Left colon (tissue), 2 donors: ENCODE results near the gene ACTN3. TPM values are rescaled to one million over a fixed set of nuclear protein-coding genes. Genes with fewer than 3 reads are reported as not detected.
A peak's percentile ranks its signal among the peaks of the same experiment; 100 is the strongest.
"Not testable (repeated sequence)": the region's sequence is repeated elsewhere in the genome, so short reads cannot be mapped to it uniquely, and the experiment has no call there.

Experiments used
- ATAC-seq: fragments of 200-7000 bp; cut with Tn5 transposase; one replicate; pipeline ENCODE4 v1.9.1; 2020; ENCODE audit warnings: mild to moderate bottlenecking, moderate library complexity
- DNase-seq, 2 donors: peaks; one replicate each; pipeline ENCODE4 v3.0.0-alpha.2; 2020
- intact Hi-C, 2 donors: fragments of 100-400 bp; cut with DNase I in 1 of 2; cut with micrococcal nuclease in 1 of 2; formaldehyde crosslinking; loops; one replicate each; pipeline versions ENCODE4 v1.11.2 to v1.14.0; 2022; cut with DNase I, micrococcal nuclease
- total RNA-seq, 2 donors: library from RNA; stranded (reverse); fragmentation: NEBNext Ultra II Directional; extraction: Animal tissue kit (Norgen Biotek cat#: 25700); gene quantifications; one replicate each; pipeline ENCODE4 v1.2.1, GENCODE V29; 2021
- donor health status: DM: no; HTN: no; CAD: no.
- donor health status: DM: yes; HTN: yes; CAD: no.

ACTN3 gene
- total RNA-seq, 2 donors from 2014 or later, result not detected

DNA sequence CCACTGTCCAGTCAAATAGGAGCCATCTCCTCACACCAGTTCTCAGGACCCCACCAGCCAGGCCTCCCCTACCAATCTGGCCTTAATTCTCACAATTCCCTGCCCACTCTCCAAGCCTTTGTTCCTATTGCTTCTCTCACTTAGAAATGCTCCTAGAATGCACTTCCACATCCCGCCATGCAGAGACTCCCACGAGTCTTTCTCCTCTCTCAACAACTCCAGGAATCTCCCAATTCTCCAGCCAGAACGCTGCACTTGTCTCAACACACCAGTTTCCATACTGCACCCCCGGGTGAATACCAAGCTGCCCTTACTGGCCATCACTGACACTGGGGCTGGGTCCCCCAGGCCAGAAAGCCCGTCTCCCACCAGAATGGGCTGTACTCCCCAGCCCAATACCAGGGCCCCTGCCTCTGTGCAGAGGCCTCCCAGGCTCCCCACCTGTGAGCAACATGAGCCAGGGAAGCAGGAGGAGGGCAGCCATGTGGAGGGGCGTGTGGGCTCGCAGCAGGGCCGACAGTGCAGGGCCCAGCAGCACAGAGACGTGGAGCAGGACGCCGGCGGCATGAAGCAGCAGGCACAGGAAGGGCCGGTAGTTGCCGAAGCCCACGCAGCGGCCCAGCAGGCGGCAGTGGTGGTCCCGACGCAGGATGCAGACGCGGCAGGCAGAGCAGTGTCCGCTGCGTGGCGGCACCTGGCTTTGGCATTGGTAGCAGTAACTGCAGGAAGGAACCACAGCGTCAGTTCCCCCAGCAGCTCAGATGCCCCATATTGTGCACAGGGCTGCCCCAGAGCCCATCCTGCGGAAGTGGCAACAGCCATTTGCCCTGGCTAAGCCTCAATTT, 3.2 kb upstream of the ACTN3 start:
- intact Hi-C loops, result no loop called here
- DNase-seq, result peak in 1 of 2 donors; percentile 62
- ATAC-seq, result no peak

GRCh38 chr11:66544952-66545351, 1.8 kb upstream of the ACTN3 start:
- intact Hi-C loops, ATAC-seq, DNase-seq: not testable (repeated sequence)

DNA sequence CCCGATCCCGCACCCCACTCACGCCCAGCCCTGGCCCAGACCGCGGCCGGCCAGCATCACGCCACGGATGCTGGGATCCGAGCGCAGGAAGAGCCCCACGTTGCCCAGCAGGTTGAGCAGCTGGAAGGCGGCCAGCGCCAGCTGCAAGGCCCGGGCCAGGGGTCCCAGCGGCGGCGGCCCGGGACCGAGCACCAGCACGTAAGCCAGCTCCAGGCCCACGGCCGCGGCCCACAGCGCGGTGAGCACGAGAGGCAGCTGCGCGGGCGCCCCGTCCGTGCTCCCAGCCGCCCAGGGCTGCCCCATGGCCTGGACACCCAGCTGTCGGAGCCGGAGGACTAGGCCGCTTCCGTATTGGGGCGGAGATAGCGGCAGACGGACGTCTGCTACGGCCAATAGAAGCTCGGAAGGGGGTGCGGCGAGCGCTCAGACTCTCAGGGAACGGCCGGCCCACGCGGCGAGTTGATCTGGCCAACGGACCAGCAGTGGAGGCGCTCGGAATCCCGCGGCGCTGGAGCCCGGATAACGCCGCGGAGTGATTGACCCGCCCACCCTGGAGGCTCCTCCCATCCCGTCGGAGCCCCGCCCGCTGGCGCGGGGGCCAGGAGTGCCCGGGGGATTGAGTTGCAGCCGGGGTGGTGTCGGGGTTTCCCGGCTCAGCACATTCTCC, 869 bp upstream of the ACTN3 start, which contains the start of gene ZDHHC24:
ZDHHC24 (minus strand) TSS at position 348 of the 667 bp plus-strand sequence; CDS start at position 303, 45 bp downstream.
- peak; percentile 97 for ATAC-seq
- DNase-seq, result peak; percentile 97
- intact Hi-C loops, result no loop called here

DNA sequence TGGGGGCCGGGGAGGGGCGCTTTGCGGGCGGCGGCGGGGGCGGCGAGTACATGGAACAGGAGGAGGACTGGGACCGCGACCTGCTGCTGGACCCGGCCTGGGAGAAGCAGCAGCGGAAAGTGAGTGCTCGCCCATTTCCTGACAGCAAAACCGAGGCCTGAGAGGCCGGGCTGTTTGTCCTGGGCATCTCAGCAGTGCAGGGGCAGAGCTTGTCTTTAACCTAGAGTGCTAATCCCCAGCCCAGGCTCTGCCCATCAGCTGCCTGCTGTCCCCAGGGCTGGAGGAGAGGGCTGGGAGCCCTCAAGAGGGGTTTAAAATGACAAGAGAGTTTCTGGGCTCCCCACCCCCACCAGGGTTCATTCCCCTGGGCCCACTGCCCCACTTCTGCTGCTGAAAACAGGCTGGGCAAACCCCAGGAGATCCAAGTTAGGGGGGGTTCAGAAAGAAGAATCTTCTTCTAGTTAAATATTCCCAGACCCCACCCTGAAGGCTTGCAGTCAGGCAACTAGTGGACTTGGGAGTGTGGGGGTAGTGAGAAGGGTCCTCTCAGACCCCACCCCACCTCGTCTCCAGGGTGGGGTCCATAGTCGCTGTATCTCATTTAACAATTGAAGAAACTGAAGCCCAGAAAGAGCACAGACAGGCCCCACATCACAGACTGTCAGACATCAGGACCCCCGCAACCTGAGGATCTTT, 411 bp downstream of the ACTN3 start:
- no peak for DNase-seq
- ATAC-seq, result no peak
- intact Hi-C loops, result no loop called here

DNA sequence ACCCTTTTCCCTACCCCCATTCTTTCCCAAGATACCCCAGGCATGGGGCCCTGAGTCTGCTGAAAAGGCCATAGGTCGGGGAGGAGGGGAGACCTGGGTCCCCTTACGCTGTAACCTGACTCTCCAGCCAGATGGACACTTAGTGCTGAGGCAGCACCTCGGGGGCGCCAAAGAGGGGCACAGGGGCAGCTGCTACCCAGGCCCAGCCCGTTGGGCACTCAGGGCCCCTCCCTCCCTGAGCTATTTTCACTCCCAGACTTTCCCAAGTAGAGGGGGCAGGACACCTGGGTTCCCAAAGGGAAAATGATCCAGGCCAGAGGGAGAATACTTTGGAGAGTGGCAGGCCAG, 933 bp downstream of the ACTN3 start:
- ATAC-seq (no peak), DNase-seq (no peak)
- intact Hi-C loops, result no loop called here

DNA sequence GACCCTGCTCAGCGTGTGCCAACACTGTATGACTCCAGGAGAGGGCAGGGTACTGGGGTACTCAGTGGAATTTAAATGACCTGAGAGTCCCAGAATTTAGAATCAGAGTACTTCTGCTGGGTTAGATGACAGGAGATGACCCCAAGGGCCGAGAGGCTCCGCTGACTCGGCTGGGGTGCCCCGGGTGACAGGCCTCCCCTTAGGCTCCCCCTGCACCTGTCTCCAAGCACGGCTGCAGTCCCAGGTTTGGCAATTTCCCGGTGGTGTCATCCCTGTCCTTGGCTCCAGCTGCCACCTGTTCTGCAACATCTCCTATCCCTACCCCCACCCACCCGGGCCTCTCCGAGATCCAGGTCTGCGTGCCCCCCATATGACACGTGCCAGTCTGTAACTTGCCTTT, 1.3 kb downstream of the ACTN3 start:
- DNase-seq (no peak), ATAC-seq (no peak)
- intact Hi-C loops, result no loop called here

DNA sequence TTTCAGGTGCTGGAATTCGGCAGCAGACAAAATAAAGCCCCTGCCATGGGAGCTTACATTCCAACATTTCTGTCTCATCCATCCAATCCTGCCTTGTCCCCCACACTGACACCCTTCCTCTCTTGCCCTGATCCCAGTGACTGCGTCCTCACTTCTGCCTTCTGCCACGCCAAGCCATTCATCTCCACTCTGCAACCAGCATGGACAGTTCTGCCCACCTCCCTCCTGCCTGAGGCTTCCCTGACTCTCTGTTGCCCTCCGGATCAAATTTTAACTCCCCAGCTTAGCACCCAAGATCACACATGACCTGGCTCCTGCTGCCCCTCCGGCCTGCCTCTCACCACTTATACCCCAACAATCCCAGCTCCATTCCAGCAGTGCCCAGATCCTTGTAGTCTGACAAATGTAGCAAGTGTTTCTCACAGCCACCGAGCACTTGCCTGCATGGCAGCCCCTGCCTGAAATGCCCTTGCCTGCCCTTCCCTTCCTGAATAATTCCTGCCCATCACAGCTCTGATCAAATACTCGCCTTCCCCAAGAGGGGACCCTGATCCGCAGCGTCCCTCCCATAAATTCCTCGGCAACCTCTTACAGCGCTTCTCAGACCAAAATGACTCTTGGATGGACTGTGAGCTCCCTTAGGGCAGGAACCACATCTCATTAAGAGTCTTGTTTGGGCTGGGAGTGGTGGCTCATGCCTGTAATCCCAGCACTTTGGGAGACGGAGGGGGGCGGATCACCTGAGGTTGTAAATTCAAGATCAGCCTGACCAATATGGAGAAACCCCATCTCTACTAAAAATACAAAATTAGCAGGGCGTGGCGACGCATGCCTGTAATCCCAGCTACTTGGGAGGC, 2.3 kb downstream of the ACTN3 start:
- DNase-seq (no peak), ATAC-seq (no peak)
- intact Hi-C loops, result no loop called here

GRCh38 chr11:66549696-66550095, 3.0 kb downstream of the ACTN3 start:
- no peak for DNase-seq
- no peak for ATAC-seq
- intact Hi-C loops, result no loop called here

GRCh38 chr11:66550887-66551286, 4.2 kb downstream of the ACTN3 start:
- DNase-seq (no peak), ATAC-seq (no peak)
- intact Hi-C loops, result no loop called here

DNA sequence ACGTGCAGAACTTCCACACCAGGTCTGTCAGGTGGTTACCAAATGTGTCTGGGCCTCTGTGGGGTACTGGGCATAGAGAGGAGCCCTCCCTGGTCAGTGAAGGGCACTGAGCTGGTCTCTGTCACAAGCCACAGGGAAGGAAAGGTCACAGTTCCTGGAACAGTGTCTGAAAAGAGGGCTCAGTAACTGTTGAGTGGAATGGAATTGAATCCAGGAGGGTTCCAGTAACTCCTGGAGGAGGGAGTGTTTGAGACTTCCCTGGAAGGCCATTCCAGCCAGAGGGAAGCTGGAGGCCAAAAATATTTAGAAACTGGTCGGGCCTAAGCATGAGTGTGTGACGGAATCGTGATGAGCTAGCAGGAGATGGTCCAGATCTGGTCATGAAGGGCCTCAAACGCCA, 7.9 kb downstream of the ACTN3 start:
- intact Hi-C loops, result no loop called here
- DNase-seq, result no peak
- ATAC-seq, result no peak

GRCh38 chr11:66555416-66555815, 8.7 kb downstream of the ACTN3 start:
- DNase-seq (no peak), ATAC-seq (no peak)
- intact Hi-C loops, result no loop called here

DNA sequence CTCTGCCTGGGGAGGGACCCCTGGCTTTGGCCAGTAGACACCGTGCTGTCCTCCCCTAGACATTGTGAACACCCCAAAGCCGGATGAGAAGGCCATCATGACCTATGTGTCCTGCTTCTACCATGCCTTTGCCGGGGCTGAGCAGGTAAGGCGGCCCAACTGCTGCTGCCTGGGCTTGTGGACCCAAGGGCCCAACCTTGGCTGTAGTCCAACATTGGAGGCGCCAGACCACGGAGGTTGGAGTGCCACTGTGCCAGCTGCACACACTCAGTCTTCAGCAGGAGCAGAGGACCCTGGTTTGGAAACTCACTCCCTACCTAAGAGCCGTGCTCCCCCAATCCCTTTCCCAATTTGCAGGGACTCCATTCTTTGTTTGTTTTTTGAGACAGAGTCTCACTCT, 9.4 kb downstream of the ACTN3 start:
- intact Hi-C loops, result no loop called here
- DNase-seq (no peak), ATAC-seq (no peak)

- intact Hi-C loops, result no loop called here
- ATAC-seq (no peak), DNase-seq (no peak)
These were observed 11.1 kb downstream of the ACTN3 start for GRCh38 chr11:66557733-66558326.

DNA sequence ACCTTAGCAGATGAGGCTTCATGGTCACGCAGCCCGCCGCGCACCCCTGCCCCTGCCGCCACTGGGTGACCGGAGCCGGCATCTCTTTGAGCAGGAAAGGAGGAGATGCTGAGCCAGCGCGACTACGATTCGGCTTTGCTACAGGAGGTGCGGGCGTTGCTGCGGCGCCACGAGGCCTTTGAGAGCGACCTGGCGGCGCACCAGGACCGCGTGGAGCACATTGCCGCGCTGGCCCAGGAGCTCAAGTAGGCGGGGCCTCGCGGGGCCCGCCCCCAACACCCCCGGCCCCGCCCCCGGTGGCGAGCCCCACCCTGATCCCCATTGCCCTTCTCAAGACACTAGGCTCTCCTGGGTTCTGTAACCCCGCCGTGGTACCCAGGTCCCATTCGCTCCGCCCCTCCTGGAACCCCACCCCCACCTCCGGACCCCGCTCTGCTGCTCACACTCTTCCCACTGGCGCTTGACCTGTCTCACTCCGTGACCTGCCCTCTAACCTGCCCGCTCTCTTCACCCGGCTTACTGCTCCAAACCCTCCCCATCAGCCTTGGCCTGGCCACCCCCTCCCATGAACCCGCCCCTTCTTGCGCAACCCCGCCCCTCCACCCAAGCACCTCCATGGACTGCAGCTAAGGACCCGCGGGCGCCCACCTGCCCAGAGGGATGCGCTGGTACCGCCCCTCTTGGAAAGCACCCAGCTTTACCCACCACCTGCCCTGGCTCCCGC, 12.6 kb downstream of the ACTN3 start:
- DNase-seq, result no peak
- intact Hi-C loops, result no loop called here
- ATAC-seq, result peak; percentile 26

DNA sequence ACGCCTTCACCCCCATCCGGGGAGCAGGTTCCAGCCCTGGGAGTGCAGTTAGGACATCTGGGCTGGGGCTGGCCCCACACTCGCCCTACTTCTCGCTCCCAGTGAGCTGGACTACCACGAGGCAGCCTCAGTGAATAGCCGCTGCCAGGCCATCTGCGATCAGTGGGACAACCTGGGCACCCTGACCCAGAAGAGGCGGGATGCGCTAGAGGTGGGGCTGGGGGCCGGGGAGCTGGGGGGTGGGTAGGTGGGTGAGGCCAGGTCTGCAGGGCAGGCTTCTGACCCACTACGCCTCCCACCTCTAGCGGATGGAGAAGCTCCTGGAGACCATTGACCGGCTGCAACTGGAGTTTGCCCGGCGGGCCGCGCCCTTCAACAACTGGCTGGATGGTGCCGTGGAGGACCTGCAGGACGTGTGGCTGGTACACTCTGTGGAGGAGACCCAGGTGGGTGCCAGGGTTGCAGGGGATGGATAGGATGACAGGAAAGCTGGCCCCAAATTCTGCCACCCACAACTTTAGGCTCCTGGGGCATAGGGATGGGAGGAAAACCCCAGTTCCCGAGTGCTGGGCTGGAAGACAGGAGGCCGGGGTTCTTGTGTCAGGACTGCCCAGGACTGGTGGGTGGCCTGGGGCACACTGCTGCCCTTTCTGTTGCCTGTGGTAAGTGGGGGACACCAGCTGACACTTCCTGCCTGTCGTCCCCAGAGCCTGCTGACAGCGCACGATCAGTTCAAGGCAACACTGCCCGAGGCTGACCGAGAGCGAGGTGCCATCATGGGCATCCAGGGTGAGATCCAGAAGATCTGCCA, 13.4 kb downstream of the ACTN3 start:
- DNase-seq (no peak), ATAC-seq (peak; percentile 33)
- intact Hi-C loops, result loop anchor here in 1 of 2 donors (10.0 kb wide), 1 partner anchor 125 kb away; no protein-coding TSS in a partner anchor

DNA sequence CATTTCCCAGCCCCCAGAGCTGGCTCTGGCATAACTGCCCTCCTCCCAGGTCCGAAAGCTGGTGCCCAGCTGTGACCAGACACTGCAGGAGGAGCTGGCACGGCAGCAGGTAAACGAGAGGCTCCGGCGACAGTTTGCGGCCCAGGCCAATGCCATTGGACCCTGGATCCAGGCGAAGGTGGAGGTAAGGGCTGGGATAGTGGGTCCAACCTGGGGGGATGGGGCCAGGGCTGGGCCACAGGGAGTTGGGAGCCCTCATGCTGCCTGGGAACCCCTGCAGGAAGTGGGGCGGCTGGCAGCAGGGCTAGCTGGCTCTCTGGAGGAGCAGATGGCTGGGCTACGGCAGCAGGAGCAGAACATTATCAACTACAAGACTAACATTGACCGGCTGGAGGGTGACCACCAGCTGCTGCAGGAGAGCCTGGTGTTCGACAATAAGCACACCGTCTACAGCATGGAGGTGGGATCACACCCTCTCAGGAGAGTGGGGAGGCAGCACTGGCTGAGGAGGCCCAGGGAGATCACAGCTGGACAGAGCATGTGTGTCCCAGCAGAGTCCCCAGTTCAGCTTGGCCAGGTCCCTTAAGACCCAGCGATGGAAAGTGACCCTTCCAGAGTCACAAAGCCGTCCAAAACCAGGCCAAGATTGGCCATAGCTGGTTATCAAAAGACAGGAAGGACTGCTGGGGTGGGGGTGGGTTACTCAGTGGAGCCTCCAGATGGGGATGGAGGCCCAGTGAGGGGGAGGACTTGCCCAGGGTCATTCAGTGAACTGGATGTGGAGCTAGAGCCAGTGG, 14.7 kb downstream of the ACTN3 start:
- no peak for ATAC-seq
- no peak for DNase-seq
- intact Hi-C loops, result loop anchor here in 1 of 2 donors (10.0 kb wide), 1 partner anchor 123 kb away; no protein-coding TSS in a partner anchor
